Calu3 (cell line): ENCODE measurements around the gene SPRR2G. TPM values are rescaled to one million over a fixed set of nuclear protein-coding genes. Genes with fewer than 3 reads are reported as not detected.
"Not testable (repeated sequence)": the region's sequence is repeated elsewhere in the genome, so short reads cannot be mapped to it uniquely, and the experiment has no call there.

ENCODE experiments used
- BruUV-seq: library from RNA; stranded (reverse); fragments of 400-500 nt; replicated peaks from 2 replicates; lab custom pipeline; 2021; lab: Mats Ljungman, UMichigan
- CTCF ChIA-PET: fragments of 300-600 bp; sonication (Branson Sonifier 250); formaldehyde crosslinking; loops from one replicate; lab custom pipeline; 2022; ENCODE audit warnings: antibody characterized with exemption; lab: Charles Lee
- DNase-seq: peaks from one replicate; pipeline ENCODE4 v3.0.0; 2022
- H3K27ac Mint-ChIP-seq: one replicate; pipeline ENCODE4 v1.8.0; 2022; ENCODE audit warnings: mixed read lengths; ENCODE audit not compliant: unreplicated experiment
- H3K27me3 Mint-ChIP-seq: one replicate; pipeline ENCODE4 v1.8.0; 2022; ENCODE audit warnings: mixed read lengths; ENCODE audit not compliant: unreplicated experiment
- H3K36me3 Mint-ChIP-seq: one replicate; pipeline ENCODE4 v1.8.0; 2022; ENCODE audit warnings: mild to moderate bottlenecking, moderate library complexity, mixed read lengths; ENCODE audit not compliant: insufficient read depth, unreplicated experiment
- H3K4me1 Mint-ChIP-seq: one replicate; pipeline ENCODE4 v1.8.0; 2022; ENCODE audit warnings: mild to moderate bottlenecking, low read depth, mixed read lengths; ENCODE audit not compliant: unreplicated experiment
- H3K4me3 Mint-ChIP-seq: one replicate; pipeline ENCODE4 v1.8.0; 2022; ENCODE audit warnings: mild to moderate bottlenecking, low read depth, moderate library complexity, mixed read lengths; ENCODE audit not compliant: unreplicated experiment
- H3K9me3 Mint-ChIP-seq: one replicate; pipeline ENCODE4 v1.8.0; 2022; ENCODE audit warnings: low read depth, mixed read lengths; ENCODE audit not compliant: unreplicated experiment
- intact Hi-C: fragments of 100-400 bp; cut with micrococcal nuclease; formaldehyde crosslinking; loops from one replicate; pipeline ENCODE4 v1.10.0; 2022; ENCODE audit not compliant: unreplicated experiment
- total RNA-seq: library from RNA; stranded (reverse); gene quantifications from 2 replicates; pipeline ENCODE4 v1.2.3, GENCODE V29; 2022
- TF ChIP-seq, protein P1 (sequence below): fragments of 200-600 bp; IDR thresholded peaks from one replicate; pipeline ENCODE4 v1.8.0; 2022; ENCODE audit warnings: antibody characterized with exemption; ENCODE audit not compliant: unreplicated experiment

The SPRR2G gene
- total RNA-seq, 1 experiment from 2014 or later = not detected

DNA sequence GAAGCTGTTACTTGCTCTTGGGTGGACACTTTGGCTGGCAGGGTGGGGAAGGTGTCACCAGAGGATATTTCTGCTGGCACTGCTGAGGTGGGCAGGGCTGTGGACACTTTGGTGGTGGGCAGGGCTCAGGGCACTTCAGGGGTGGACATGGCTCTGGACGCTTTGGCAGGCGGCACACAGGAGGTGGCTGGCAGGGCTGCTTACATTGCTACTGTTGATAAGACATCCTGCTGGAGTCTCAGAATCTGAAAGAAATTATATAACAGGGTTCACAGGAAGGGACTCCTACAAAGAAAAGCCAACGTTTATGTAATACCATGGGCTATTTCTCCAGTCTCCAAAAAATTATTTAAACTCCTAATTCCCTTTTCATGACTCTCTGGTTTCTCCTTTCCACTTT is 10.2 kb downstream of the SPRR2G start:
- intact Hi-C loops = no loop called here
- TF ChIP-seq, protein P1, sequence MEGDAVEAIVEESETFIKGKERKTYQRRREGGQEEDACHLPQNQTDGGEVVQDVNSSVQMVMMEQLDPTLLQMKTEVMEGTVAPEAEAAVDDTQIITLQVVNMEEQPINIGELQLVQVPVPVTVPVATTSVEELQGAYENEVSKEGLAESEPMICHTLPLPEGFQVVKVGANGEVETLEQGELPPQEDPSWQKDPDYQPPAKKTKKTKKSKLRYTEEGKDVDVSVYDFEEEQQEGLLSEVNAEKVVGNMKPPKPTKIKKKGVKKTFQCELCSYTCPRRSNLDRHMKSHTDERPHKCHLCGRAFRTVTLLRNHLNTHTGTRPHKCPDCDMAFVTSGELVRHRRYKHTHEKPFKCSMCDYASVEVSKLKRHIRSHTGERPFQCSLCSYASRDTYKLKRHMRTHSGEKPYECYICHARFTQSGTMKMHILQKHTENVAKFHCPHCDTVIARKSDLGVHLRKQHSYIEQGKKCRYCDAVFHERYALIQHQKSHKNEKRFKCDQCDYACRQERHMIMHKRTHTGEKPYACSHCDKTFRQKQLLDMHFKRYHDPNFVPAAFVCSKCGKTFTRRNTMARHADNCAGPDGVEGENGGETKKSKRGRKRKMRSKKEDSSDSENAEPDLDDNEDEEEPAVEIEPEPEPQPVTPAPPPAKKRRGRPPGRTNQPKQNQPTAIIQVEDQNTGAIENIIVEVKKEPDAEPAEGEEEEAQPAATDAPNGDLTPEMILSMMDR = no peak
- Mint-ChIP-seq H3K27ac (no peak overlapping the region), H3K4me1 (no peaks in the 10 kb centered on the region), H3K4me3 (no peak overlapping the region), H3K27me3 (no peaks in the 10 kb centered on the region), H3K9me3 (peaks cover 4% of the 10 kb centered on the region), H3K36me3 (no peaks in the 10 kb centered on the region)
- BruUV-seq = no TSS peak
- no peak for DNase-seq
- CTCF ChIA-PET = no interaction called here

DNA sequence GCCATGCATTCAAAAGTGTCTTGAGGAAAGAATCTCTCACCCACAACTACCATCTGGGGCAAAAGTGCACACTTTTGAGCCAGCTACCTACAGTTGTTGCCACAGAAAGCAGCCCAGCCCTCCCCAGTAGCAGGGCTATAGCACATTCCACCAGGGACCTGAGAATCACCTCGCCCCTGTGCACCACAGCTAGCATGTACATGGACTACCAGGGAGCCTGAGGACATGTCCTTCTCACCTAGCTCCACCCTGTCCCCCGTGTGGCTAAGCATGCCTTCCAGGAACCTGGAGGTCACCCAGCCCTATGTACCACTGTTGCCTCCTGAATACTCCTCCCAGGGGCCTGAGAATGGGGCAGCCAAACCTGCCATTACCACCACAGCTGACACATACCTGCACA is 16.9 kb downstream of the SPRR2G start:
- H3K4me1 Mint-ChIP-seq = no peaks in the 10 kb centered on the region
- no peaks in the 10 kb centered on the region for H3K36me3 Mint-ChIP-seq
- no TSS peak for BruUV-seq
- no peak for DNase-seq
- TF ChIP-seq, protein P1 = no peak
- no peaks in the 10 kb centered on the region for H3K27me3 Mint-ChIP-seq
- CTCF ChIA-PET = no interaction called here
- H3K27ac Mint-ChIP-seq = no peak overlapping the region
- H3K9me3 Mint-ChIP-seq = peaks cover 3% of the 10 kb centered on the region
- H3K4me3 Mint-ChIP-seq = no peak overlapping the region
- intact Hi-C loops = no loop called here

DNA sequence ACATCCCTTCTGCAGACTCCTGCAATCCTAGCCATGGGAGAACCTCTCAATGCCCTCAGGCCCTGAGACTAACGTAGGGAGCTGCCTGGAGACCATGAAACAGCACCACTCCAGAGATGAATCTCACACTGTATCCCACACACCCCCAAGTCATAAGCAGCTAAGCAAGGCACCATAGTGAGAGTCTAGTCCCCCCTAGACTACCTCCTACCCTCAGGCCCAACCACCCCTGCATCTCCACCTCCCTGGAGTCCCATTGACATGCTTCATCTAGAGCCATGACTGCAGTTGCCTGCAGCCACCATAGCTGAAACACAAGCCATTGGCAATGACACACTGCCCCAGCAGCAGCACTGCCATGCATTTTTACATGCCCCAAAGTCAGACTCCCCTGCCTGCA is 17.4 kb downstream of the SPRR2G start:
- Mint-ChIP-seq H3K9me3 (peaks cover 3% of the 10 kb centered on the region), H3K27me3 (no peaks in the 10 kb centered on the region), H3K4me3 (no peak overlapping the region), H3K4me1 (no peaks in the 10 kb centered on the region), H3K36me3 (no peaks in the 10 kb centered on the region), H3K27ac (no peak overlapping the region)
- BruUV-seq = no TSS peak
- TF ChIP-seq, protein P1 = no peak
- no peak for DNase-seq
- CTCF ChIA-PET = no interaction called here
- intact Hi-C loops = no loop called here

DNA sequence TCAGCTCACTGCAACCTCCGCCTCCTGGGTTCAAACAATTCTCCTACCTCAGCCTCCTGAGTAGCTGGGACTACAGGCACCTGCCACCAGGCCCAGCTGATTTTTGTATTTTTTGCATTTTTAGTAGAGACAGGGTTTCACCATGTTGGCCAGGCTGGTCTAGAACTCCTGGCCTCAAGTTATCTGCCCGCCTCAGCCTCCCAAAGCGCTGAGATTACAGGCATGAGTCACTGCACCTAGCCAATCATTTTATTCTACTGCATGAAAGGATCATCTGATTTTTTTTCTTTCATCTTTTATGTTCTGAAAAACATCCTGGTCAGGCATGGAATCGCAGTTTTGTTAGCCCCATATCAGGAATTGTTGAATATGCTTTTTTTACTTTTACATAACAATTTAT is 22.0 kb downstream of the SPRR2G start:
- peaks cover 16% of the 10 kb centered on the region for H3K9me3 Mint-ChIP-seq
- DNase-seq, CTCF ChIA-PET, H3K4me3 Mint-ChIP-seq, H3K4me1 Mint-ChIP-seq, H3K36me3 Mint-ChIP-seq, H3K27ac Mint-ChIP-seq, BruUV-seq, H3K27me3 Mint-ChIP-seq, intact Hi-C loops: not testable (repeated sequence)

DNA sequence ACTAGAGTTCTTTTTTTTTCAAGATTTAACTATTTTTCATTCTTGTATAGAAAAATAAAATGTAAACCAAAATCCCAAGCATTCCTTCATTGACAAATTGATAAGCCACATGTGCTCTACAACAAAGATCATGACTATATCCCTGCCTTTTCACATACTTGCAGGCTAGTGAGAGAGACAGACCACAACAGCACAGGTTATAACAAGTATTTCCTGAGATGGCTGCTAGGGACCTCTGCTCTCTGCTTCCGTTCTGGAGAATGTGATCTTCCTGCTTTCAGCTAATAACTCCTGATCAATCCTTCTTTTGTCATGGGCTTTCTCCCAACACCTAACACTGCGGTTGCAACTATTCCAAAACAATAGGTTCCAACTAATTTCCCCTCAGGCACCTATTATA is 23.4 kb downstream of the SPRR2G start:
- Mint-ChIP-seq H3K4me1 (peaks cover 15% of the 10 kb centered on the region), H3K36me3 (peaks cover 5% of the 10 kb centered on the region), H3K27me3 (no peaks in the 10 kb centered on the region), H3K4me3 (no peak overlapping the region), H3K9me3 (peaks cover 16% of the 10 kb centered on the region), H3K27ac (no peak overlapping the region)
- TF ChIP-seq, protein P1 = no peak
- DNase-seq = no peak
- no TSS peak for BruUV-seq
- CTCF ChIA-PET = no interaction called here
- intact Hi-C loops = no loop called here
